A375 (cell line): ENCODE data around the gene FADS6. TPM values are rescaled to one million over a fixed set of nuclear protein-coding genes. Genes with fewer than 3 reads are reported as not detected.

Source experiments
- total RNA-seq: library from RNA; depleted of rRNA; stranded (reverse); fragments of >200 nt; shearing (Covaris generic); gene quantifications from 2 replicates; pipeline ENCODE4 v1.2.3, GENCODE V29; 2014; rRNA removed

Gene FADS6
- total RNA-seq = not detected in 2 replicates

DNA sequence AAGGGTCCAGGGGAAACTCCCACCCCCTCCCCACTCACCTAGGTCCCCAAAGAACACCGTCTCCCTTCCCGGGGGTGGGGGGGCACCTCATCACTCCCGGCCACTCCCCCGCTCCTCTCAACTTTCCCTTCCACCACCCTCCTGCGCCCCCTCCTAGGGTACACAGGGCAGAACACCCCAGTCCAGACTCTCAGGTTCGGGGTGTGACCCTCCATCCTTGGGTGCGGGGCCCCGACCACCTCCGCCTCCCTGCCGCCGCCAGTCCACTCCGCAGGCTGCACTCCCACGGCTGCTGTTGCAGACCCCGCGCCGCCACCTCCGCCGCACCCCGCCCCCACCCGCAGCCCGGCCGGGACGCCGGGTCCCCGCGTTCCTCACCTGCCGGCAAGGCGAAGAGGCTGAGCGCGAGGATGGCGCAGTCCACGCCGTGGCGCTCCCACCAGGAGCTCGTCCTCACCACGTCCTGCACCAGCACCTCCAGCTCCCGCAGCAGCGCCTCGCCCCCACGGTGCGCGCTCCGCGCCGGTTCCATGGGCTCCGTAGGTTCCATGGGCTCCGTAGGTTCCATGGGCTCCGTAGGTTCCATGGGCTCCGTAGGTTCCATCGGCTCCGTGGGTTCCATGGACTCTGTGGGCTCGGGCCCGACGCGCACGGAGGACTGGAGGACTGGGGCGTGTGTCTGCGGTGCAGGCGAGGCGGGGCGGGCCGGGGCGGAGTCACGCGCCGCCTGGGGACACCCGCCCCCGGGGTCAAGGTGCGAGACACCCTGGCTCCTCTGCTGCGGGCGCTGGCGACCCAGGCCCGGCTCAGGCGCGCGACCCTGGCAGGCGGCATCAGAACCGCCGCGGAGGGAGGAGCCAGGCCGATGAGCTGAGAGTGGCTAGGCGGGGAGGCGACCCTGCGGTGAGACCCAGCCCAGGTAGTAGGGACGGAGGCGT lies at the start of gene FADS6:
Gene FADS6, minus strand, starts transcription at position 660 of the 938 bp plus-strand sequence. Its CDS starts 38 bp downstream, at position 622.

DNA sequence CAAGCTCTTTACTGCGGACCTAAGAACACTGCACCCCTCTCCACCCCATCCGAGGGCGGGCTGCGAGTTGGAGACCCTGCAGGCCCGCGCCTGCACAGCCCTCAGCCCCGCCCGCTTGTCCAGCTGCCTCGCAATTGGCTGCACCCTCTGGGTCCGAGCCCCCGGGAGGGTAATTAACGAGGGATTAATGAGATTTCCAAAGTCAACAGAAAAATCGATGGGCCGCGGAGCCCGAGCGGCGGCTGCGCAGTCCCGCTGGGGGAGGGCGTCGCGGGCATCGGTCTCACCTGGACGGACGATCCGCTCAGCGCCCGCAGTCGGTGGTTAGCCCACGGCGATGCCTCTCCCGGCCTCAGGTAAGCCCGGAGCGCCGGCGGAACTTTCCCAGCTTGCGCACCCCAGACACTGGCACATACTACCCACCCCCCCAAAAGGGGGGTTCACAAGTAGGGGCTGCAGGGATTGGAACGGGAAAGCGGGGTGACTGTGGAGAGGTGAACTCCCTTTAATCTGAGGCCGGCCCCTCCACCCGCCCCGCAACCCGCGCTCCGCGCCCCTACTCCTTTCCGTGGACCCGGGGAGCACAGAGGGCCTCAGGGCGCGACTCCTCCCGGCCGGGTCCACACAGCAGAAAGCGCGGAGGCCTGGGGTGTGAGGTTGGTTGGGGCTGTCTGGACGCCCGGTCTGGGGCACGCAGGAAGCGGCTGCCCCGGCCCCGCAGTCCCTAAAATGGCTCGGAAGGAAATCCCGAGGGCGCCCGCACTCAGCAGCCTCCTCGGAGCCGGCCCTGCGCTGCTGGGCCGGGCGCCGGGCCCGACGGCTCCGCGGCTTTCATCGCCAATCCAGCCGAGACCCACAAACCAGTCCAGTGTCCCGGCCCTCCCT lies 42.4 kb upstream of the FADS6 start, which contains the start of gene OTOP3:
Gene OTOP3, plus strand, starts transcription at position 314 of the 885 bp plus-strand sequence. Its CDS starts 24 bp downstream, at position 338.

GRCh38 chr17:74924250-74924948 lies 31.0 kb upstream of the FADS6 start, which contains the start of gene OTOP2:
Gene OTOP2, plus strand, starts transcription at chr17:74924273. Its CDS starts 360 bp downstream, at chr17:74924633.

DNA sequence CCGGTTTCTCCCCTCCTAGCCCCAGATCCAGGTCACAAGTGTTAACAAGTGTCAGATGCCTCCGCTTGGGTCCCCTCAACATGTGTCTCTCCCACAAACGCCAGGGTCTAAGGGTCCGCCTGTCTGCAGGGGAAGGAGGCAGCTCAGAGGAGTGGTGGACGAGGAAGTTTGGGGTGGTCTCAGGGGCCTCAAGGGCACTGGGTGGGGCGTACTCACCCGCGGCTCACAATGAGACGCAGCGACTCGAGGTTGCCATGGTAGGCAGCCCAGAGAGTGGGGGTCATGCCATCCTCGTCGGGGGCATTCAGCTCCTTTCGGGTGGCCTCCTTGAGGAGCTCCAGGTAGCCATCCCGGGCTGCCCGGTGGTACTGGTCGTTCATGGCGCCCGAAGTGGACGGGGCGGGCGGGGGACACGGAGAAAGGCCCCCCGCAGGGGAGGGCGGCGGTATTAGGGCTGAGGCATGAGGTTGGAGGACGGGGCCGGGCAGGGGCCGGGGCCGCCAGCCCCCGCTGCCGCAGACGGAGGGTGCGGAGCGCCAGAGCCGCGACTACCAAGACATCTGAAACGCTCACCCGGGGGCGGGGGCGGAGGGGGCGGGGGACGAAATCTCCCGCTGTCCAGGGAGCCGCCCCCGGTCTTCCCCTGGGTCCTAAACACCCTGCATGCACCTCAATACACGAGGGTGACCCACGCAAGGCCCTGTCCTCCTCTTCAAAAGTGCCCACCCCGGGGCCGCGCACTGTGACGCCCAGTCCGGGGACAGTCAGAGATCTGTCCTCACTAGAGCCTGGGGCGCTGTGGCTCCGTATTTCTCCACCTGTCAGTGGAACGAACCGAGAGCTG lies 29.5 kb upstream of the FADS6 start, which contains the start of gene USH1G:
Gene USH1G, minus strand, starts transcription at position 562 of the 844 bp plus-strand sequence. Its CDS starts 182 bp downstream, at position 380.

DNA sequence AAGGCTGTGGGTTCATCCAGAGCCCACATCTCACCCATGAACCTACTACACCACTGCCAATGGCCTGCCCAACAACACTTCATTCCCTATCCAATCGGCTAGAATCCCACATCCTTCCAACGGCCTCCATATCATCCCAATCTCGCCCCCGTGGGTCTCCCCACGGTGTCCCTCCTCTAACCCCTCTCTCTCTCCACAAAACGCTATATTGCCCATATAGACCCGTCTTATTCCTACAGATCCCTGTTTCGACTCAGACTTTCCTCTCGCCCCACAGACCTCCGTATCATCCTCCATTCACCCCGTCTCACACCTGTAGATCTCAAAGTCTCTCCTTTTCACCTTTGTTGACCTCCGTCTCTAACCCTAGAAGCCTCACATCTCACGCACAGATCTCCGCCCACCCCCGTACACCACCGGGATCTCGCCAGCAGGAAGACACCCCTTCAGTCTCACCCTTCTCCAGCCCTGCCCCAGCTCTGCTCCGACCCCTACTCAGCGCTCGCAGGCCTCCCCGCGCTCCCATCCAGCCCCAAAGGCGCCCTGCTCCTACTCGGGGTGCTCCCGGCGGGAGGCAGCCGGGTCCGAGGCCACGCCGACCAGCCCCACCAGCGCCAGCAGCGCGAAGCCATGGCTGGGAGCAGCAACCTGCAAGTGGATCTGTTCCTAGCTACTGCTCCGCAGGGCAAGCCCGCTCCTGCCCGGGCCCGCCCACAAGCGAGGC lies 21.0 kb downstream of the FADS6 start, which contains the start of gene FDXR:
Gene FDXR, minus strand, starts transcription at position 682 of the 724 bp plus-strand sequence. Its CDS starts 50 bp downstream, at position 632.

GRCh38 chr17:74859459-74860228 lies 33.8 kb downstream of the FADS6 start, which contains the start of gene GRIN2C:
Gene GRIN2C, minus strand, starts transcription at chr17:74859885. Its CDS starts 4,793 bp downstream, at chr17:74855092.

Other genes starting within 250 kb of the FADS6 start
- not detected in 2 replicates for gene CD300LF, start 180.7 kb downstream of the FADS6 start, total RNA-seq
- gene RAB37, start 156.4 kb downstream of the FADS6 start, total RNA-seq = 0.04 TPM in 1 of 2 replicates, not detected in the other
- gene NHERF1, start 145.0 kb downstream of the FADS6 start, total RNA-seq = 19.8 and 25.8 TPM in 2 replicates
- 44.6 and 47.7 TPM in 2 replicates for gene NAT9, start 117.3 kb downstream of the FADS6 start, total RNA-seq
- not detected in 2 replicates for gene GRIN2C, start 33.7 kb downstream of the FADS6 start, total RNA-seq
- gene FDXR, start 20.6 kb downstream of the FADS6 start, total RNA-seq = 18.9 and 21.4 TPM in 2 replicates
- not detected in 2 replicates for gene USH1G, start 29.6 kb upstream of the FADS6 start, total RNA-seq
- gene OTOP2, start 30.6 kb upstream of the FADS6 start, total RNA-seq = not detected in 2 replicates
- not detected in 2 replicates for gene OTOP3, start 42.3 kb upstream of the FADS6 start, total RNA-seq
- 1.7 and 3.0 TPM in 2 replicates for gene HID1, start 79.1 kb upstream of the FADS6 start, total RNA-seq
- gene CDR2L, start 94.0 kb upstream of the FADS6 start, total RNA-seq = 5.5 and 5.7 TPM in 2 replicates
- 81.3 and 81.6 TPM in 2 replicates for gene MRPL58, start 119.0 kb upstream of the FADS6 start, total RNA-seq
- gene ATP5PD, start 153.3 kb upstream of the FADS6 start, total RNA-seq = 237 and 300 TPM in 2 replicates
- 10.0 and 11.9 TPM in 2 replicates for gene KCTD2, start 153.6 kb upstream of the FADS6 start, total RNA-seq
- gene SLC16A5, start 194.3 kb upstream of the FADS6 start, total RNA-seq = 32.2 and 37.9 TPM in 2 replicates
- gene ARMC7, start 216.3 kb upstream of the FADS6 start, total RNA-seq = 3.7 and 5.7 TPM in 2 replicates
- gene NT5C, start 238.1 kb upstream of the FADS6 start, total RNA-seq = 261 and 296 TPM in 2 replicates